Stimulated activated CD4-positive, alpha-beta T cell treated with anti-CD3 and anti-CD28 coated beads, Interleukin-15, amount 100 ng/mL, for 24 hours (primary cell): ENCODE results near the gene GPC1.

Source experiments
- DNase-seq: peaks from one replicate; pipeline ENCODE4 v3.0.0-alpha.2; 2020

The GPC1 gene

GRCh38 chr2:240458044-240458899 is 22.8 kb downstream of the GPC1 start:
- peak; percentile 1 for DNase-seq

GRCh38 chr2:240458900-240459391 is 23.5 kb downstream of the GPC1 start:
- no peak for DNase-seq

- DNase-seq = peak; percentile 1
Measured at GRCh38 chr2:240459401-240460252, 24.2 kb downstream of the GPC1 start.

GRCh38 chr2:240460253-240460711 is 24.8 kb downstream of the GPC1 start:
- DNase-seq = peak; percentile 0

- DNase-seq = peak; percentile 3
Measured at GRCh38 chr2:240460781-240461431, 25.4 kb downstream of the GPC1 start.

- DNase-seq = peak; percentile 0
Measured at GRCh38 chr2:240461471-240462072, 26.1 kb downstream of the GPC1 start.

- DNase-seq = peak; percentile 1
Measured at GRCh38 chr2:240462073-240462706, 26.7 kb downstream of the GPC1 start.

GRCh38 chr2:240462707-240463273 is 27.3 kb downstream of the GPC1 start:
- peak; percentile 0 for DNase-seq

- DNase-seq = no peak
Measured at GRCh38 chr2:240463274-240463865, 27.9 kb downstream of the GPC1 start.

- no peak for DNase-seq
Measured at GRCh38 chr2:240463866-240464481, 28.5 kb downstream of the GPC1 start.

GRCh38 chr2:240464514-240465241 is 29.2 kb downstream of the GPC1 start:
- DNase-seq = no peak

GRCh38 chr2:240465268-240465764 is 29.9 kb downstream of the GPC1 start:
- no peak for DNase-seq

- no peak for DNase-seq
Measured at GRCh38 chr2:240465765-240466578, 30.5 kb downstream of the GPC1 start.

GRCh38 chr2:240466579-240467148 is 31.2 kb downstream of the GPC1 start:
- DNase-seq = no peak

- DNase-seq = no peak
Measured at GRCh38 chr2:240467149-240467642, 31.7 kb downstream of the GPC1 start.

GRCh38 chr2:240467659-240468302 is 32.3 kb downstream of the GPC1 start:
- DNase-seq = no peak

- no peak for DNase-seq
Measured at GRCh38 chr2:240468303-240469238, 33.1 kb downstream of the GPC1 start.
